ENCODE data around the gene BEND5.

BEND5 gene

DNA sequence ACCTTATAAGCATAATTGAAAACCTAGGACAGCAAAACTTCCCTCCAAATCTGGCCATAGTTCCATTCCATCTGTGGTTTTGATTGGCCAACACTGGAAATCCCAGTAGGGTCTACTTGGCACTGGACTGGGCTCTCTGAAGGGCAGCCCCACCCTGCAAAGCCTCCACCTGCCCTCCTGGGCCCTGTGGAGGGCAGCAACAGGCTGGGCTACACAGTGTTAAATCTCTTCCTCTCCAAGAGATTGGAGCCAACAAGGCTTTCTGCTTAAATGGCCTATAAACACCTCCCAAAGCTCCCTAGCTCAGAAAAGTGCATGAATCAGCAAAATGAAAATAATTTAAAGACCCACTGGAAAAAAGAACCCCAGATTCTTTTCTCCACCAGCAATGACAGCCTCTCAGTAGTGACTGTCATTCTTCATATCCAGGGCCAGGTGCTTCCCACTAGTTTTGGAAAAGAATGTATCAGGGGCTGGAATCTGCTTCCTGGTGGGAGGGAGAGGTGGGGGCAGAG is 58.5 kb downstream of the BEND5 start:
- no peak for DNase-seq

DNA sequence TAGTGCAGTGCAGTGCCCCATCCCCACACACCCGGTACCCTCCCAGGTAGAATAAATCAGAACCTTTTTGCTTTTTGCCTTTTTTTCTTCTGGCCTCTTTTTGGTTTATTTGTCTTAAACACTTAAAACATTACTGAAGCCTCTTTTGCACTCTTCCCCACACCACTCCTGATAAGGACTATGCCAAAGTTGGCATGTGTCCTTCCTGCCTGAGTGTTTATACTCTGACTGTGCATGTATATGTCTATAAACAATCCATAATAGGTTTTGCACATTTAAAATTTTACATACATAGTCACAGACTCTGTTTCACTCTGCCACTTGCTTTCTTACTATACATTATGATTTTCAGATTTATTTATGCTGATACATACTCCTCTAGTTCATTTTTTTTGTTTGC is 59.6 kb downstream of the BEND5 start:
- DNase-seq, result no peak

- DNase-seq, result no peak
These were observed 60.8 kb downstream of the BEND5 start for GRCh38 chr1:48715921-48716320.

GRCh38 chr1:48710915-48711314 is 65.8 kb downstream of the BEND5 start:
- DNase-seq, result no peak

DNA sequence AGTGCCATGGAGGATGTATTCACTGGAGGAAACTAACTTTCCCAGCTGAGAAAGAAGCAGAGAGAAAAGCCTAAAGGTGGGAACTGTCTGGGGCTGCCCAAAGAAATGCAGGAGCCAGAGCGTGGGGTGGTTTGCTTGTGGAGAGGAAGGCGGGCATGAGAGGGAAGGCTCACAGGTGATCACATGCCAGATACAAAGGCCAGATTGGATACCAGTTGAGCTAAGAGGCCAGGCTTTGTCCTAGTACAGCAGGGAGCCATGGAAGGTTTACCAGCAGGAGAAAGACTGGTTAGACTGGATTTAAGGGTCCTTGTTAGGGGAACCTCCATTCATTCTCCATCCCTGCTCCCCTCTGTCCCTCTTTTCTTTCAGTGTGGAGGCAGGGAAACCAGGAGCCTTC is 66.4 kb downstream of the BEND5 start:
- DNase-seq, result no peak

- no peak for DNase-seq
These were observed 72.0 kb downstream of the BEND5 start for GRCh38 chr1:48704736-48705135.

GRCh38 chr1:48701445-48701844 is 75.2 kb downstream of the BEND5 start:
- DNase-seq, result no peak

GRCh38 chr1:48697066-48697707 is 79.5 kb downstream of the BEND5 start:
- DNase-seq, result no peak

DNA sequence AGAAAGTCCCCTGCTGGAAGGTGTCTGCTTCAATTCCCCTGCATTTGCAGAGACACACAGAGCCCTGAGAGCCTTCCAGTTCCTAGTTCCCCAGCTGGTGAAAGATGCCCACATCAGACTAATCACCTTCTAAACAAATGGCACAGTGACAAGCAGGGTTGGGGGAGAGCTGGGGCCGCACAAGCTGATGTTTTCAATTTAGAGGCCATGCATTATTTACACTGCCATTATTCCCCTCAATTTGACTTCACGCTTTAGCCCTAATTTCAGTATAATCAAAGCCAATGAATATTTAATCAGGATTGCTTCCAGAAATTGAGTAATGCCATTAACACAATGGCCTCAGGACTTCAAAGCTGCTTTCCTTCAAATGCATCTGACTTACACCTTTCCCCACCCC is 81.5 kb downstream of the BEND5 start:
- peak; percentile 96 for DNase-seq

DNA sequence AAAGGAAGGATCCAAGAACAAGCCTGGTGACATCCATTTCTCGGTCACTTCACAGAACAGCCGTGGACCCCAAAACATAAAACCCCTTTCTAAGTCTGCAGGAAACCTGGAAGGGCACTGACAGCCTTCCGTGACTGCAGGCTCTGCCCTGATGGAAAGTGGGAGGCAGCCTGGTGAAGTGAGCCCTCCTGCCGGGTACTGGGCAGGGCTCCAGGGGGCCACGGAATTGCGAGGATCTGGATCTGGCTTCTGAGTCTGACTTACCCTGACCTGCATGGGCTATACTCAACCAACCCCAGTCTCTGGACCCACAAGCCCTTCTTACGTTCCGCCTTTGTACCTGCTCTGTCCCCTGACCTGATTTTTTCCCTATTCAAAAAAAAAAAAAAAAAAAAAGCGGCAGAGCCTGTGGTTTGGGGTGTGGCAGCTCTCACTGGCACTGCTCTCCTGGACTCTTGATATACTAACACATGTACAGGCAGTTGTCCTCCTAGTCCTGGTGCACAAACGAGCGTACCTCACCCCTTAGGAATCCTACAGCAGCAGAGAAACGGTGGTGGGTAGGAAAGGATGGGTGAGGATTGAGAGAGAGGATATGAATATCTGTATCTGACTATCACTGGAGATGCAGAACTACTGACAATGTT is 82.9 kb downstream of the BEND5 start:
- no peak for DNase-seq

GRCh38 chr1:48693180-48693579 is 83.5 kb downstream of the BEND5 start:
- DNase-seq, result no peak

- DNase-seq, result no peak
These were observed 84.5 kb downstream of the BEND5 start for GRCh38 chr1:48692235-48692634.

GRCh38 chr1:48691429-48692001 is 85.2 kb downstream of the BEND5 start:
- no peak for DNase-seq

DNA sequence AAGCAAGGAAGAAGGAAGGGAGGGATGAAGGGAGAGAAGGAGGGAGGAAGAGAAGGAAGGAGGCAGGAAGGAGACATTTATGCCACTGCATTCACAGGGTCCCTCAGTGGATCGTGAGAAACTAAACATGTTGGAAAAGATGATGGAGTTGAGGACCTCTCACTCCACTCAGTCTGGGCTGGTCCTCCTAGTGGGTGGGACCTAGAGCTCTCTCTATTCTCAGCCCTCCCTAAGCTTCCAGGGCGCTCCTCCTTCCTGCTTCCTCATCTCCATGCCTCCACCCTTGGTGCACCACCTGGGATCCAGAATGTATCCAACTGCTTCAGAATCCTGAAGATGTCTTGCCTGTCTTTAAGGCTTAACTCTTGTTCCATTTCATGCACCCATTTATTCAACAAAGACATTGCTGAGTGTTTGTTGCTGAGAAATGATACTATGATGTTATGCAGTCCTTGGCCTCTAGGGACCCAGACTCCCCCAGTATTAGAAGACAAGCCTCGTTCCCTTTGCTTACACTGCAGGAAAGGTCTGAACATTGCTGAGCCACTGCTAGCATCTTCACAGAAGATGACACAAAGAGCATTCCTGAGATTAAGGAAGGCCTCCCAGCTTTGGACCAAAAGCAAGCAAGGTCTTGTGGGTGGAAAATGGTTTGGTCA is 88.5 kb downstream of the BEND5 start:
- no peak for DNase-seq

- DNase-seq, result no peak
These were observed 89.2 kb downstream of the BEND5 start for GRCh38 chr1:48687282-48688045.

DNA sequence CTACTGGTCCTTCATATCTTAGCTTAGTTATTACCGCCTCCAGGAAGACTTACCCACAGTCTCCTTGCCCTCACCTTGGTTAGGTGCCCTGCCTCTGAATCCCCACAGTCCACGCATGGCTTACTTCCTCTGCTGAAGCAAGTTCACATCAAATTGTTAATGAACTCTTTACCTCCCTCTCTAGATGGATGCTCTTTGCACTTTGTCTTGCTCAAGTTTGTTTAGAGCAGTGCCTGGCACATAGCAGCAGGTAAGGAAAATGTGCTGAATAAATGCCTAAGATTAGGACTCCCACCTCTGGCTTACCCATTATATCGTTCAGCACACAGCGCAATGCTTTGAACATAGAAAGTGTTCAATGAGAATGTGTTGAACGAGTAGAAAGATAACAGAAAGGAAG is 90.5 kb downstream of the BEND5 start:
- no peak for DNase-seq

GRCh38 chr1:48684381-48684780 is 92.3 kb downstream of the BEND5 start:
- DNase-seq, result no peak

GRCh38 chr1:48683839-48684238 is 92.9 kb downstream of the BEND5 start:
- no peak for DNase-seq

- DNase-seq, result no peak
These were observed 95.0 kb downstream of the BEND5 start for GRCh38 chr1:48681476-48682305.

DNA sequence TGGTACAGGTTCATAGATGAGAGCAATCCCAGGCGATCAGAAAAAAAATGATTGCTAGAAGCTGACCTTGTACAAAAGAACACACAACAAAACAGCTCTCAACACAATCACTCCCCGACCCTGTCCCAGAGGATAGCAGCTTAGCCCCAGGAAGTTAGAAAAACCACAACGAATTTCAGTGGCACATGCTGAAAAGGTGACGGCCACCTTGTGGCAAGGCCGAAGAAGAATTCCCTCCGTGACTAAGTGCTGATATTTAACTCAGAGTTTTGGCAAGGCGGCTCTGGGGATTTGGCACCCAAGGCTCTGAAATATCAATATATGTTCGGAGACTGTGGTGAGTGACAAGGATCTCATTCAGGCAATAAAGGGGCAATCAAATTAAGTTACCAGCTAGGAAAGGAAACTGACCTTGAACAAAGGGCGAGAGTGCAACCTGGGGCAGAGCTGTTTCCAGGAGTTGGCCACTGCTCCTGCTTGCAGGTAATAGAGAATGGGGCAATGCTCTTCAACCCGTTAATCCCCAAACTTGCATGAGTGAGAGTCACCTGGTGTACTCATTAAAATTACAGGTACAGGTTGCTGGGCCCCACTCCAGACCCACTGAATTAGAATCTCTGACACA is 96.2 kb downstream of the BEND5 start:
- DNase-seq, result no peak

DNA sequence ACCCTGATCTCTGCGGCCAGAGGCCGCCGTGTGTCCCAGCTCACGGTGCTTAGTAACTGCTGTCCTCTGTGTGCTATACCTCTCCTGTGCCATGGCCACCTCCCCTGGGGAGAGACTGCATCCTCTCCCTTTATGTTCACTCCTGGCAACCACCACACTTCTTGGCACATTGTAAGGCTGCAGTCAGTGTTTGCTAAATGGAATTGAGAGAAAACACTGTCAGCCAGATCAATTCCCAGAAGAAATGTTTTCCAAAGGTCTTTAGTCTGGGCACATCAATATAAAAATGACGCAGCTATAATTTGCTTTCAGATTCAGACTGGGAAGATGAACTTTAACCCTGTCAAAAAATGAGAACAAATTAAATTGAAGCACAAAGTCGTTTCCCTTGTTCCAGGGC is 96.8 kb downstream of the BEND5 start:
- peak; percentile 19 for DNase-seq

All from NCI-H2081 treated with DMSO at 0.1 percent for 48 hours (cell line).